BJ (cell line): ENCODE data around the gene HDAC11. TPM values are rescaled to one million over a fixed set of nuclear protein-coding genes. Genes with fewer than 3 reads are reported as not detected.

Source experiments
- CTCF ChIA-PET: fragments of 350-600 bp; formaldehyde crosslinking; extraction: SDS; loops from one replicate; lab custom pipeline; 2021; ENCODE audit warnings: antibody characterized with exemption, inconsistent platforms; lab: Yijun Ruan, JAX
- POLR2A ChIA-PET: fragments of 300-600 bp; sonication (Branson Sonifier 250); formaldehyde crosslinking; extraction: SDS; loops from one replicate; lab custom pipeline; 2021; ENCODE audit warnings: antibody characterized with exemption; lab: Charles Lee
- DNase-seq: peaks from one replicate; pipeline ENCODE4 v3.0.0-alpha.2; 2011; ENCODE audit warnings: low read depth
- H3K27me3 ChIP-seq: 2 replicates; pipeline ENCODE4 v1.6.0; 2011; ENCODE audit warnings: low read length; ENCODE audit not compliant: control insufficient read depth, insufficient read depth
- H3K36me3 ChIP-seq: 2 replicates; pipeline ENCODE4 v1.5.1; 2011; ENCODE audit warnings: low read length; ENCODE audit not compliant: control insufficient read depth, insufficient read depth
- H3K4me3 ChIP-seq: 2 replicates; pipeline ENCODE4 v1.5.1; 2011; ENCODE audit warnings: low read depth, mild to moderate bottlenecking, control low read depth, low read length
- CTCF ChIP-seq: IDR thresholded peaks from 2 replicates; pipeline ENCODE4 v1.5.1; 2011; ENCODE audit warnings: low read depth, mild to moderate bottlenecking, control low read depth, inconsistent platforms, low read length, moderate library complexity; ENCODE audit not compliant: insufficient read depth
- polyA plus RNA-seq: library from polyadenylated mRNA; depleted of rRNA; stranded (reverse); fragments of >200 nt; gene quantifications from 2 replicates; pipeline ENCODE4 v1.2.3, GENCODE V29; 2011

HDAC11 gene
- polyA plus RNA-seq, 1 experiment: 16.0 TPM

GRCh38 chr3:13536832-13537231 lies 56.7 kb downstream of the HDAC11 start:
- H3K36me3 ChIP-seq: no peaks in the 10 kb centered on the region
- no peak for DNase-seq
- no peak for TF ChIP-seq CTCF
- no peaks in the 10 kb centered on the region for H3K27me3 ChIP-seq
- H3K4me3 ChIP-seq: no peak overlapping the region
- ChIA-PET POLR2A (no interaction called here), CTCF (interaction anchor here (0.5 to 1.9 kb wide), 3 partner anchors 8 to 89 kb away, joined by 3 to 4 read pairs (median 3); no protein-coding TSS in a partner anchor)

GRCh38 chr3:13537244-13537908 lies 57.3 kb downstream of the HDAC11 start:
- no peak overlapping the region for H3K4me3 ChIP-seq
- TF ChIP-seq CTCF: no peak
- H3K27me3 ChIP-seq: no peaks in the 10 kb centered on the region
- H3K36me3 ChIP-seq: no peaks in the 10 kb centered on the region
- no peak for DNase-seq
- POLR2A ChIA-PET: no interaction called here
- CTCF ChIA-PET: interaction anchor here (1.9 kb wide), 1 partner anchor 9 kb away, joined by 4 read pairs; no protein-coding TSS in a partner anchor

- ChIA-PET POLR2A (no interaction called here), CTCF (interaction anchor here (0.7 to 3.5 kb wide), 5 partner anchors 13 to 110 kb away, joined by 3 to 17 read pairs (median 5); no protein-coding TSS in a partner anchor)
- Histone ChIP-seq H3K36me3 (no peaks in the 10 kb centered on the region), H3K4me3 (no peak overlapping the region), H3K27me3 (no peaks in the 10 kb centered on the region)
- no peak for TF ChIP-seq CTCF
- peak; percentile 92 for DNase-seq
Observed at GRCh38 chr3:13537909-13538296, 57.8 kb downstream of the HDAC11 start.

- H3K27me3 ChIP-seq: no peaks in the 10 kb centered on the region
- no peak overlapping the region for H3K4me3 ChIP-seq
- TF ChIP-seq CTCF: no peak
- POLR2A ChIA-PET: no interaction called here
- no peaks in the 10 kb centered on the region for H3K36me3 ChIP-seq
- CTCF ChIA-PET: interaction anchor here (0.7 to 3.5 kb wide), 8 partner anchors 9 to 112 kb away, joined by 3 to 17 read pairs (median 4); no protein-coding TSS in a partner anchor
- no peak for DNase-seq
Observed at GRCh38 chr3:13538520-13539291, 58.6 kb downstream of the HDAC11 start.

GRCh38 chr3:13539292-13539638 lies 59.2 kb downstream of the HDAC11 start:
- CTCF ChIA-PET: interaction anchor here (0.8 to 3.5 kb wide), 7 partner anchors 9 to 111 kb away, joined by 3 to 17 read pairs (median 4); no protein-coding TSS in a partner anchor
- POLR2A ChIA-PET: no interaction called here

More at GRCh38 chr3:13539292-13539638, 59.2 kb downstream of the HDAC11 start:
- Histone ChIP-seq H3K36me3 (no peaks in the 10 kb centered on the region), H3K27me3 (no peaks in the 10 kb centered on the region), H3K4me3 (no peak overlapping the region)
- TF ChIP-seq CTCF: no peak
- peak; percentile 65 for DNase-seq
